Astrocyte of the cerebellum (primary cell): Measurements from ENCODE around the gene CDK14.

Experiments
- DNase-seq: peaks from one replicate; pipeline ENCODE4 v3.0.0-alpha.2; 2011; ENCODE audit warnings: low read depth
- H3K4me3 ChIP-seq: 2 replicates; pipeline ENCODE4 v1.5.1; 2011; ENCODE audit warnings: mild to moderate bottlenecking, low read depth, low read length, moderate library complexity
- in situ Hi-C: cut with HindIII; loops from 2 replicates; pipeline ENCODE4 v1.10.0; 2017; ENCODE audit warnings: low sequenced_read_pairs
- TF ChIP-seq, protein P1 (sequence below): IDR thresholded peaks from 2 replicates; pipeline ENCODE4 v1.5.1; 2012; ENCODE audit warnings: low read length, low read depth, moderate library complexity, mild to moderate bottlenecking; ENCODE audit errors: missing control alignments

CDK14 gene

DNA sequence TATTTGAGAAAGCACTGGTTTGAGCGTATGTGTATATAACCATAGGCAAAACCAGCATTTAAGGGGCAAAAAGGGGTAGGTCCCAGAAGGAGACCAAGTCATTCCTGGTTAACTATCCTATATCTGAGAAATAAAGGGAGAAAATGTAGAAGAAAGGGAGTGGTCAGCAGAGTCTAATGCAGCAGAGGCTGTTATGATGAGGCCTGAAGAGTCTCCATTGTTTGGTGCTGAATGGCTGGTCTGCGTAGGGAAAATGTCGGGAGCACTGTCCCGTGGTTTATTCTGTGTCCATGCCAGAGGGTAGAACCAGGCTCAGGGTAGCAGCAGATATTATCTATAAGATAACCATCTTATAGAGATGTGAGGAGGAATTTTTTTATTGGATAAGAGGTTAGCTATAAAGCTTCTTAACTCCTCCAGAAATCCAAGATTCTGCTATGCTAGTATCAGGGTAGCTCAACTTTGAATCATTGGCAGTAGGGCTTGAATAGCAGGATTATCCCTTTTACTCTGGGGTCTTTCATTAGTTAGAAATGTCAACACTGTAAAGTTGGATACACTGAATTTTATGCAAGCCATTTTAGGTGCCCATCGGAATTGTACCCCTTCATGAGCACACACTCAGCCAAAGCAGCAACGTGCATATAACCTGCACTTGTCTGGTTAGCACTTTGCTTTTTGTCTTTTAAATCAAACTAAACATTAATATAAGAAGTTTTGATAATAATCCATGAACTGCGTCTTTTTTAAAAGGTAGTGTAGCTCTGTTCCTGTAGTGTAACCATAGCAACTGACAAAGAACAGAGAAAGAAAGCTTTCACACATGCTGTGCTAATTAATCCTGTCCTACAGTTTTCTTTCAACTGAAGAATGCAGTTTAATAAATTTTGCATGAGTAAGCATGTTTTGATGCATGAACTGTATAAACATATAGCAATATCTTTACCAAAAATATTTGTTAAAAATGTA is 356.1 kb downstream of the CDK14 start:
- no peak overlapping the region for H3K4me3 ChIP-seq
- DNase-seq, result peak; percentile 43
- in situ Hi-C loops, result no loop called here
- TF ChIP-seq, protein P1, sequence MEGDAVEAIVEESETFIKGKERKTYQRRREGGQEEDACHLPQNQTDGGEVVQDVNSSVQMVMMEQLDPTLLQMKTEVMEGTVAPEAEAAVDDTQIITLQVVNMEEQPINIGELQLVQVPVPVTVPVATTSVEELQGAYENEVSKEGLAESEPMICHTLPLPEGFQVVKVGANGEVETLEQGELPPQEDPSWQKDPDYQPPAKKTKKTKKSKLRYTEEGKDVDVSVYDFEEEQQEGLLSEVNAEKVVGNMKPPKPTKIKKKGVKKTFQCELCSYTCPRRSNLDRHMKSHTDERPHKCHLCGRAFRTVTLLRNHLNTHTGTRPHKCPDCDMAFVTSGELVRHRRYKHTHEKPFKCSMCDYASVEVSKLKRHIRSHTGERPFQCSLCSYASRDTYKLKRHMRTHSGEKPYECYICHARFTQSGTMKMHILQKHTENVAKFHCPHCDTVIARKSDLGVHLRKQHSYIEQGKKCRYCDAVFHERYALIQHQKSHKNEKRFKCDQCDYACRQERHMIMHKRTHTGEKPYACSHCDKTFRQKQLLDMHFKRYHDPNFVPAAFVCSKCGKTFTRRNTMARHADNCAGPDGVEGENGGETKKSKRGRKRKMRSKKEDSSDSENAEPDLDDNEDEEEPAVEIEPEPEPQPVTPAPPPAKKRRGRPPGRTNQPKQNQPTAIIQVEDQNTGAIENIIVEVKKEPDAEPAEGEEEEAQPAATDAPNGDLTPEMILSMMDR, result no peak

GRCh38 chr7:90955641-90956207 is 359.6 kb downstream of the CDK14 start:
- in situ Hi-C loops, result no loop called here
- no peak for DNase-seq
- TF ChIP-seq, protein P1, result no peak
- H3K4me3 ChIP-seq, result no peak overlapping the region

- peak; percentile 64 for DNase-seq
- H3K4me3 ChIP-seq, result no peak overlapping the region
- in situ Hi-C loops, result no loop called here
- TF ChIP-seq, protein P1, result no peak
Observed at GRCh38 chr7:90957883-90958282, 361.8 kb downstream of the CDK14 start.

GRCh38 chr7:90958647-90959046 is 362.5 kb downstream of the CDK14 start:
- TF ChIP-seq, protein P1, result no peak
- in situ Hi-C loops, result no loop called here
- peak; percentile 97 for DNase-seq
- no peak overlapping the region for H3K4me3 ChIP-seq

- DNase-seq, result no peak
- H3K4me3 ChIP-seq, result no peak overlapping the region
- TF ChIP-seq, protein P1, result no peak
- in situ Hi-C loops, result no loop called here
Observed at GRCh38 chr7:90961037-90961725, 365.1 kb downstream of the CDK14 start.

GRCh38 chr7:90965211-90965610 is 369.1 kb downstream of the CDK14 start:
- DNase-seq, result no peak
- TF ChIP-seq, protein P1, result no peak
- H3K4me3 ChIP-seq, result no peak overlapping the region
- in situ Hi-C loops, result no loop called here
